Neural crest cell (in vitro differentiated cells): Measurements from ENCODE around the gene UBTD1. TPM values are rescaled to one million over a fixed set of nuclear protein-coding genes. Genes with fewer than 3 reads are reported as not detected.

Experiments
- DNase-seq: peaks from one replicate; pipeline ENCODE4 v3.0.0; 2021; ENCODE audit warnings: low read depth, mixed read lengths, low spot score
- H3K27ac Mint-ChIP-seq: one replicate; pipeline ENCODE4 v1.8.0; 2021; ENCODE audit warnings: mild to moderate bottlenecking, mixed read lengths; ENCODE audit not compliant: unreplicated experiment
- H3K27me3 Mint-ChIP-seq: 2 replicates; pipeline ENCODE4 v1.8.0; 2021; ENCODE audit warnings: low read depth, mild to moderate bottlenecking, mixed read lengths
- H3K36me3 Mint-ChIP-seq: 2 replicates; pipeline ENCODE4 v1.8.0; 2021; ENCODE audit warnings: low read depth, mild to moderate bottlenecking, mixed read lengths
- H3K4me1 Mint-ChIP-seq: 2 replicates; pipeline ENCODE4 v1.8.0; 2021; ENCODE audit warnings: mixed read lengths
- H3K4me3 Mint-ChIP-seq: one replicate; pipeline ENCODE4 v1.8.0; 2021; ENCODE audit warnings: mild to moderate bottlenecking, mixed read lengths
- H3K9me3 Mint-ChIP-seq: 2 replicates; pipeline ENCODE4 v1.8.0; 2021; ENCODE audit warnings: mixed read lengths
- CTCF ChIP-seq: fragments of 200-600 bp; sonication (generic); conservative IDR thresholded peaks from 2 replicates; pipeline ENCODE4 v1.5.0; 2021; ENCODE audit warnings: antibody characterized with exemption, mild to moderate bottlenecking
- total RNA-seq: library from RNA; stranded (reverse); gene quantifications from 2 replicates; pipeline ENCODE4 v1.2.1, GENCODE V29; 2021

Gene UBTD1
- total RNA-seq, 1 donor from 2014 or later: 8.7 TPM

- no peaks in the 10 kb centered on the region for H3K9me3 Mint-ChIP-seq
- peaks cover 13% of the 10 kb centered on the region for H3K4me1 Mint-ChIP-seq
- no peak for DNase-seq
- H3K4me3 Mint-ChIP-seq: peak overlapping the region; percentile 38
- H3K36me3 Mint-ChIP-seq: no peaks in the 10 kb centered on the region
- H3K27me3 Mint-ChIP-seq: peaks cover 31% of the 10 kb centered on the region
- no peak for TF ChIP-seq CTCF
- H3K27ac Mint-ChIP-seq: no peak overlapping the region
These were observed 4.2 kb downstream of the UBTD1 start for GRCh38 chr10:97502916-97503315.

- no peak for TF ChIP-seq CTCF
- DNase-seq: no peak
- no peak overlapping the region for H3K27ac Mint-ChIP-seq
- H3K4me3 Mint-ChIP-seq: no peak overlapping the region
- H3K9me3 Mint-ChIP-seq: no peaks in the 10 kb centered on the region
- H3K36me3 Mint-ChIP-seq: no peaks in the 10 kb centered on the region
- peaks cover 31% of the 10 kb centered on the region for H3K27me3 Mint-ChIP-seq
- H3K4me1 Mint-ChIP-seq: peaks cover 13% of the 10 kb centered on the region
These were observed 4.7 kb downstream of the UBTD1 start for GRCh38 chr10:97503406-97503805.

- Mint-ChIP-seq H3K27ac (no peak overlapping the region), H3K4me3 (no peak overlapping the region), H3K27me3 (peaks cover 24% of the 10 kb centered on the region), H3K4me1 (peaks cover 8% of the 10 kb centered on the region), H3K36me3 (no peaks in the 10 kb centered on the region), H3K9me3 (no peaks in the 10 kb centered on the region)
- TF ChIP-seq CTCF: no peak
- no peak for DNase-seq
These were observed 6.4 kb downstream of the UBTD1 start for GRCh38 chr10:97505152-97505551.

- TF ChIP-seq CTCF: no peak
- no peak for DNase-seq
- Mint-ChIP-seq H3K9me3 (no peaks in the 10 kb centered on the region), H3K4me3 (no peak overlapping the region), H3K27ac (no peak overlapping the region), H3K36me3 (no peaks in the 10 kb centered on the region), H3K4me1 (no peaks in the 10 kb centered on the region), H3K27me3 (peaks cover 12% of the 10 kb centered on the region)
These were observed 7.7 kb downstream of the UBTD1 start for GRCh38 chr10:97506199-97506991.

- TF ChIP-seq CTCF: no peak
- H3K36me3 Mint-ChIP-seq: no peaks in the 10 kb centered on the region
- no peaks in the 10 kb centered on the region for H3K27me3 Mint-ChIP-seq
- H3K27ac Mint-ChIP-seq: no peak overlapping the region
- DNase-seq: no peak
- H3K4me3 Mint-ChIP-seq: no peak overlapping the region
- no peaks in the 10 kb centered on the region for H3K4me1 Mint-ChIP-seq
- H3K9me3 Mint-ChIP-seq: no peaks in the 10 kb centered on the region
These were observed 9.6 kb downstream of the UBTD1 start for GRCh38 chr10:97508342-97508741.
